ENCODE results near the gene FBXL15. TPM values are rescaled to one million over a fixed set of nuclear protein-coding genes. Genes with fewer than 3 reads are reported as not detected.
A peak's percentile ranks its signal among the peaks of the same experiment; 100 is the strongest.

Gene FBXL15
- total and polyA plus RNA-seq, 2 of the 13 experiments (the other 11 are each of a cell fraction or from before 2014, with no cell fraction given): 4.3 to 8.3 TPM

- TF ChIP-seq ZNF281 (CRISPR knock-in tag; IDR thresholded peaks at IDR 0.05; ENCODE audit: borderline replicate concordance): 0 out of 2 replicates have a peak, but pooled peaks have one; percentile 10
- TF ChIP-seq RBFOX2 (IDR thresholded peaks at IDR 0.05; ENCODE audit: low read depth, low read length): peak; percentile 71
- no peak; the same call in 1 of the 2 replicates for TF ChIP-seq ZBTB38 (CRISPR knock-in tag; IDR thresholded peaks at IDR 0.05)
- TF ChIP-seq ZSCAN31 (CRISPR knock-in tag; IDR thresholded peaks at IDR 0.05; ENCODE audit: low read depth): peak; percentile 82
- TF ChIP-seq ZBTB46 (CRISPR knock-in tag; IDR thresholded peaks at IDR 0.05; ENCODE audit: borderline replicate concordance): no peak
- no peak for TF ChIP-seq ZMAT5 (CRISPR knock-in tag; IDR thresholded peaks at IDR 0.05; ENCODE audit: borderline replicate concordance, low read depth)
- peak; percentile 83 for TF ChIP-seq ZNF639 (CRISPR knock-in tag; conservative IDR thresholded peaks at IDR 0.05)
- TF ChIP-seq KLF9 (CRISPR knock-in tag; IDR thresholded peaks at IDR 0.05; ENCODE audit: low read depth): peak; percentile 28; the same call in 1 of the 2 replicates
- TF ChIP-seq ATF4 (CRISPR knock-in tag; IDR thresholded peaks at IDR 0.05): peak in 1 of 2 experiments; percentile 59; a peak in 1 of 4 replicates
- peak; percentile 21; the same call in 1 of the 2 replicates for TF ChIP-seq ARHGAP35 (CRISPR knock-in tag; IDR thresholded peaks at IDR 0.05; ENCODE audit: borderline replicate concordance)
- peak; percentile 82; the same call in 1 of the 2 replicates for TF ChIP-seq ZNF232 (CRISPR knock-in tag; IDR thresholded peaks at IDR 0.05; ENCODE audit: borderline replicate concordance)
- TF ChIP-seq LCORL (IDR thresholded peaks at IDR 0.05): no peak
- TF ChIP-seq LCORL (CRISPR knock-in tag; IDR thresholded peaks at IDR 0.05): peak; percentile 78
- TF ChIP-seq ZC3H4 (CRISPR knock-in tag; IDR thresholded peaks at IDR 0.05; ENCODE audit: borderline replicate concordance): peak; percentile 16; the same call in 1 of the 2 replicates
- no peak for TF ChIP-seq ZSCAN12 (CRISPR knock-in tag; IDR thresholded peaks at IDR 0.05)
- 0 out of 2 replicates have a peak, but pooled peaks have one; percentile 72 for TF ChIP-seq NKX3-1 (CRISPR knock-in tag; IDR thresholded peaks at IDR 0.05)
- TF ChIP-seq TRIM24 (CRISPR knock-in tag; IDR thresholded peaks at IDR 0.05): no peak
- no peak for TF ChIP-seq GABPA (IDR thresholded peaks at IDR 0.05; ENCODE audit: low read depth, low read length)
- peak; percentile 93 for TF ChIP-seq GABPA (CRISPR knock-in tag; IDR thresholded peaks at IDR 0.05; ENCODE audit: low read depth)
- TF ChIP-seq ZFX (CRISPR knock-in tag; IDR thresholded peaks at IDR 0.05; ENCODE audit: low read depth): peak; percentile 98
- TF ChIP-seq ZNF446 (CRISPR knock-in tag; IDR thresholded peaks at IDR 0.05): no peak
- TF ChIP-seq ZC3H13 (CRISPR knock-in tag; IDR thresholded peaks at IDR 0.05): peak; percentile 74; the same call in 1 of the 2 replicates
Observed at GRCh38 chr10:102420714-102421506, at the start of gene FBXL15 (continued).

All from HepG2 (cell line).